Stimulated activated CD4-positive, alpha-beta T cell treated with anti-CD3 and anti-CD28 coated beads, Interleukin-2, amount 100 ng/mL, for 4 hours (primary cell): ENCODE data around the gene C21orf91.
A peak's percentile ranks its signal among the peaks of the same experiment; 100 is the strongest.

Source experiments
- DNase-seq: peaks from one replicate; pipeline ENCODE4 v3.0.0-alpha.2; 2020; ENCODE audit warnings: low read depth

Gene C21orf91

DNA sequence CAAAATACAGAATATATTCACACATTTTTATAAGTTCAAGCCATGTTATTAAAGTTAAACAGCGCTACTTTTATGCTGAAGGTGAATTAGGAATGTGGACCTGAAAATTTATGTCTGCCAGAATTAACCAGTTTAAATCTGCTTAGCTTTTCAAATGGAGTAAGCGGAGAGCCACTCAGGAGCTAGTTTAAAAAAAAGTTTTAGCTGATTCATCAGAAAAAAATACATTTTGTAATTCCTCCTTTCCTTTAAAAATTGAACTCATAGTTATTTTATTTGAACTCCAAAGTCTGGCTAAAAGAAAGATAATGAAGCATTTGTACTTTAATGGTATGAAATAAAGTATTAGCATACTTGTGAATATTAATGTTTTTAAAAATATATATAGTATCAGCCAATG, 21.2 kb downstream of the C21orf91 start:
- no peak for DNase-seq

DNA sequence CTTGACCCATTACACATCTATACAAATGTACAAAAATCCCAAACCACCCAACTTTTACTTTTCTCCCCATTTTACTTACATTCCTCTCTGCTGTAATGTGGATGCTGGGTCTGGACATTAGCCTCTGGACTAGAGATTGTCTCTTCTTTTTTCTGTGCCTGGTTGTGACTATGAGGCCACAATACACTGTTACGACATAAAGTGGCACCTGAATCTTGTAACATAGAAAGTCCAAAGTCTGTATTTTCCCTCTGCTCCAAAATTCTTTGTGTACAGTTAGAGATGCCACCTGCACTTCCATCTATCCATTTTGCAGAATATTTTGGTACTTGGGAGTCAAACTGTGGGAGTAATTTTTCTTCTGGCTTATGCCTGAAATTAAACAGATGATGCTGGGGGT, 22.7 kb downstream of the C21orf91 start:
- no peak for DNase-seq

GRCh38 chr21:17796037-17796403, 23.1 kb downstream of the C21orf91 start:
- DNase-seq = no peak

DNA sequence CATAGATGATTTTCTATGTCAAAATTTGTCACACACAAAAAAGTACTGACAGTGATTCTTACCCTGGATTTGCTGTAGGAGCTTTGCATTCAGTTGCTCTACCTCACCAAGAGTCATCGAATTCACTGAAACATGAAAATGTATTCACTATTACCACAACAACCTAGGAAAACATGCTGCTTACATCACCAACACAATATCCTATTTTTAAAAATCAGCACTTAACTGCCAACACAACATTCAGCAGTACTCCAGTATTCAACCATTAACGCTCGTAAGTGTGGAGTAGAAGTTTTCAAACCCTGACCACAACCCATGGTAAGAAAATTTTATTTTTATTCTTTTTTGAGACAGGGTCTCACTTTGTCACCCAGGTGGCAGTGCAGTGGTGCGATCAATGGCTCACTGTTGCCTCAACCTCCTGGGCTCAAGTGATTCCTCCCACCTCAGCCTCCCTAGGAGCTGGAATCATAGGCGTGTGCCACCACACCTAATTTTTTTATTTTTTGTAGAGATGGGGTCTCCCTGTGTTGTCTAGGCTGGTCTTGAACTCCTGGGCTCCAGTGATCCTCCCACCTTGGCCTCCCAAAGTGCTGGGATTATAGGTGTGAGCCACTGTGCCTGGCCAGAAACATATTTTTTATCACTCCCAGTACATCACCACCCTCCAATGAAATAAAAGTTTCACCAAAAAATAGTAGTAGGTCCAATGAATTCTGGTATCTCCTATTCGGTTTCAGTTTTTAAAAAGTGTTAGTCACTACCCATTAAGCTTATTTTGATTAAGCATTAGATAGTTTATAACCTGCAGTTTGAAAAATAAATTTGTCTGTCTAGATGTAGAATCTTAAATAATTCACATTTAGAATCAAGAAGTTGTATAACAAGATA, 23.8 kb downstream of the C21orf91 start:
- no peak for DNase-seq

- DNase-seq = no peak
Observed at GRCh38 chr21:17794518-17795145, 24.5 kb downstream of the C21orf91 start.

- no peak for DNase-seq
Observed at GRCh38 chr21:17793246-17794123, 25.7 kb downstream of the C21orf91 start.

DNA sequence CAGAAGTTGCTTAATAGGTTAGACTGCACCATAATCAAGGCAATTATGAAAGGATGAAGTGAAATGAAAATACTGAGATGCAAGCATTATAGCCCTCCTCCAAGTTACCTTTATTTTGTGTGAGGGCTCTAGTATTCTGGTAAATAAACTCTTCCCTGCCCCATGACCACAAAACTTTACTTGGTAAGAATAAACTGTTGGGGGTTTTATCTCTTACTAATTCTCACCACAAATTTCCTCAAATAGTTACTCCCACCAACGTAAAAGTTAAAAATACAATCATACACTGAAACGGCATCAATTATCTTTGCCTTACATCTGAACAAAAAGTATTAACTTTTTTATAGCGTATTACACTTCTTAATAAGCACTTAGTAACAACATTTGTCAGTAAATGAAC, 29.5 kb downstream of the C21orf91 start:
- DNase-seq = no peak

- no peak for DNase-seq
Observed at GRCh38 chr21:17789069-17789468, 30.1 kb downstream of the C21orf91 start.

- no peak for DNase-seq
Observed at GRCh38 chr21:17786851-17787181, 32.3 kb downstream of the C21orf91 start.

DNA sequence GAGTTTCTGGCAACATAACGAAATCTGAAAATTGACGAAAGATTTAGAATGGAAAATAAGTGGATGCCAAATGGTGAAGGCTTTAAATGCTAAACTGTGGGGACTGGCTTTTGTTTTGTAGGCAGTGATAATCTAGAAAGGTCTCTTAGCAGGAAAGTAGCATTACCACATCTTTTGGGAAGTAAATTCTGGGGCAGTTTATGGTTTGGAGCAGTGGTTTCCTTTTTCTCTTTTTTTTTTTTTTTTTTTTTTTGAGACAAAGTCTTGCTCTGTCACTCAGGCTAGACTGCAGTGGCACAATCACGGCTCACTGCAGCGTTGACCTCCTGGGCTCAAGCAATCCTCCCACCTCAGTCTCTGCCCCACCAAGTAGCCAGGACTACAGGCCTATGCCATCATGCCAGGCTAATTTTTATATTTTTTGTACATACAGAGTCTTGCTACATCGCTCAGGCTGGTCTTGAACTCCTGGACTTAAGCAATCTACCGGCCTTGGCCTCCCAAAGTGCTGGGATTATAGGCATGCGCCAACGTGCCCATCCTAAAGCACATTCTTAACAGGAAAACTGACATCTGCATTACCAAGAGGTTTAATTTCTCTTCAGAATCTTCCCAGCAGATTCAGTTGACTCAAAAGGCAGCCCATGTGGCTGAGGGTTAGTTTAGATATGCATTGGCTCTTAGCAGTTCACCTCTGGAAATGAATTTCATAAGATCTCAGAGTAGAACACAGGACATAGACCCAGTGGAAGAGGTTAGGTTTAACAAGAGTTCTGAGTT, 32.9 kb downstream of the C21orf91 start:
- no peak for DNase-seq

- DNase-seq = no peak
Observed at GRCh38 chr21:17785403-17785788, 33.8 kb downstream of the C21orf91 start.

- no peak for DNase-seq
Observed at GRCh38 chr21:17784604-17785402, 34.4 kb downstream of the C21orf91 start.

DNA sequence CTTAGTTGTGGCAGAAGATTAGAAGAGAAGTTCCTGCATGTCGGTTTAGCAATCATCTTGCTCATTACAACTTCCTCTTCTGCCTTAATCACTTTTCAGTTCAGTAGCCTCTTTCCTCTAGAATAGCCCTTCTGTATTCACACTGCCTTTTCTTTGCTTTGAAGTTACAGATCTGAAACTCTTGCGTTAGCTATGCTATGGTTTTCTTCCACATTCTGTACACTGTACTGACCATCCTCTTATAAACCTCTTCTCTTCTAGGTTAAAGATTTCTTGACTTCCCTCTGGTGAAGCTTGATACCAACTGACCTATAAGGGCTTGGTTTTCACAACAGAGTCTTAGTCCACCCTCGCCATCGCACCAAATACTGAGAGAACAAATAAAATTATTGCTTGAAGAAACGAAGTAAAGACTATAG, 35.0 kb downstream of the C21orf91 start:
- no peak for DNase-seq

- peak; percentile 37 for DNase-seq
Observed at GRCh38 chr21:17783481-17784179, 35.5 kb downstream of the C21orf91 start.

GRCh38 chr21:17783003-17783402, 36.2 kb downstream of the C21orf91 start:
- no peak for DNase-seq

DNA sequence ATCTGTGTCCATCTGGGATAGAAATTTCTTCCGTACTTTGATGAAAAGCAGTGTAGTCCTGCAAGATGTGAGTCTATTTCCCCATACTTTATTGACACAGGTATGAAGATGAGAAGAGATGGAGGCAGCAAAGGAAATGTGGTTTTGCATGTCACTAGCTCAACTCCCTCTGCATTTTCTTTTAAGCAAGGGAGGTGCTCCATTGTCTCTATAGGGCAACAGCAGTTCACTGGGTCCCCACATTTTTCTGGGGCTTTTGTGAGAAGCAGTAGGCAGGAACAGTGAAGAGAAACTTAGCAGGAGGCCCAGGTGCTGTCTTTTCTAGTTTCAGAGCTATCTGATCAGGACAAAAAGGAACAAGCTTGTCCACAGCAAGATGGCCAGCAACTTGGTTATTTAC, 37.1 kb downstream of the C21orf91 start:
- no peak for DNase-seq

- no peak for DNase-seq
Observed at GRCh38 chr21:17781524-17781923, 37.6 kb downstream of the C21orf91 start.

DNA sequence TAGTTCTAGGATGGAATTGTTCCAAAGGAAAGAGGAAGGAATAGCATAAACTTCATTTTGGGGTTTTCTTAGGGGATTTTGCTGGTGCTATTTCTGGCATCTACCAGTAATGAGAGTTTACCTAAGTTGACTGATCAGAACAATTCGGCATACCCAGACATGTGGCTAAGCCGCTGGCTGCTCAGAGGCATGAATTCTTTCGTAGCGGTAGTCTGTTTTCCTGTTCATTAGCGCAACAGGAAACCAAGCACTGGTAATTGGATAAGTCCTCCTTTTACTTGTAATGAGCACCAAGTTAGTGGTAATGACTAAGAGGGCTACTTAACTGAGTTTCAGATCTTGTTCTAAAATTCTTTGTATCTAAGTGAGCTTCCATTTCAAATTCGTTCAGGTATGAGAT, 38.6 kb downstream of the C21orf91 start:
- DNase-seq = no peak

DNA sequence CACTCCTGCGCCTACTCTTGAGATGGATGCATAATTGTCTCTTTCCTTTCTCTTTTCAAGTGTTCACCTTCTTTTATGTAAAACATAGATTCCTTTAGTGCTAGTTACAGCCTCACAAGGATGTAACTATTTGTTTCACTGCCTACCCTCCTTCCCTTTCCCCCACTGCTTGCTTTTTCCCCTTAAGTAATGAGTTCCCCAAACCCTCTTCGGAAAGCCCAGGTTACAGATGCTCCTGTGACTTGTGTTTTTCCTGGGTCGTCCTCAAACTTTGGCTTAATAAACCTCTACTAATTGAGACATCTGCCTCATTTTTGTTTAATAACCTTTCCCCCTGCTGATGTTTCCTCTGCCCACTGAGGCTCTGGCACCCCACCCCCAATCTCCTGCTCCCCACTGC, 39.2 kb downstream of the C21orf91 start:
- no peak for DNase-seq

- DNase-seq = no peak
Observed at GRCh38 chr21:17779496-17779895, 39.7 kb downstream of the C21orf91 start.
